HEK293 (cell line): ENCODE results near the gene LEPR.
A peak's percentile ranks its signal among the peaks of the same experiment; 100 is the strongest.

Experiments
- CTCF ChIP-seq: fragments of 450-650 bp; formaldehyde crosslinking; IDR thresholded peaks from 2 replicates; pipeline ENCODE4 v1.5.1; 2016; ENCODE audit warnings: missing biosample characterization, missing genetic modification characterization
- GLIS2 ChIP-seq: fragments of 450-650 bp; formaldehyde crosslinking; IDR thresholded peaks from 2 replicates; pipeline ENCODE4 v1.5.1; 2016; ENCODE audit warnings: missing biosample characterization, missing genetic modification characterization
- KLF17 ChIP-seq: fragments of 450-650 bp; formaldehyde crosslinking; IDR thresholded peaks from 2 replicates; pipeline ENCODE4 v1.5.1; 2016; ENCODE audit warnings: missing biosample characterization, missing genetic modification characterization
- OVOL3 ChIP-seq: fragments of 450-650 bp; formaldehyde crosslinking; IDR thresholded peaks from 2 replicates; pipeline ENCODE4 v1.5.1; 2016; ENCODE audit warnings: missing biosample characterization, missing genetic modification characterization
- PRDM6 ChIP-seq: fragments of 450-650 bp; formaldehyde crosslinking; IDR thresholded peaks from 2 replicates; pipeline ENCODE4 v1.5.1; 2017; ENCODE audit warnings: missing biosample characterization, missing genetic modification characterization
- RBAK ChIP-seq: fragments of 450-650 bp; formaldehyde crosslinking; IDR thresholded peaks from 2 replicates; pipeline ENCODE4 v1.5.1; 2016; ENCODE audit warnings: missing biosample characterization, missing genetic modification characterization
- REST ChIP-seq: fragments of 450-650 bp; formaldehyde crosslinking; IDR thresholded peaks from 2 replicates; pipeline ENCODE4 v1.5.1; 2016; ENCODE audit warnings: missing biosample characterization, missing genetic modification characterization
- SCRT1 ChIP-seq: fragments of 450-650 bp; formaldehyde crosslinking; IDR thresholded peaks from 2 replicates; pipeline ENCODE4 v1.5.1; 2016; ENCODE audit warnings: missing biosample characterization, missing genetic modification characterization, borderline replicate concordance
- SP3 ChIP-seq: fragments of 450-650 bp; formaldehyde crosslinking; IDR thresholded peaks from 2 replicates; pipeline ENCODE4 v1.5.1; 2016; ENCODE audit warnings: missing biosample characterization, missing genetic modification characterization
- YY1 ChIP-seq: fragments of 450-650 bp; formaldehyde crosslinking; IDR thresholded peaks from 2 replicates; pipeline ENCODE4 v1.5.1; 2018; ENCODE audit warnings: missing biosample characterization, missing genetic modification characterization
- ZBTB10 ChIP-seq: fragments of 450-650 bp; formaldehyde crosslinking; IDR thresholded peaks from 2 replicates; pipeline ENCODE4 v1.5.1; 2016; ENCODE audit warnings: missing biosample characterization, missing genetic modification characterization
- ZBTB44 ChIP-seq: fragments of 450-650 bp; IDR thresholded peaks from 2 replicates; pipeline ENCODE4 v1.5.1; 2018; ENCODE audit warnings: missing biosample characterization, mild to moderate bottlenecking, missing genetic modification characterization
- ZBTB48 ChIP-seq: fragments of 450-650 bp; formaldehyde crosslinking; IDR thresholded peaks from 2 replicates; pipeline ENCODE4 v1.5.1; 2016; ENCODE audit warnings: missing biosample characterization, missing genetic modification characterization
- ZFP41 ChIP-seq: fragments of 450-650 bp; formaldehyde crosslinking; IDR thresholded peaks from 2 replicates; pipeline ENCODE4 v1.5.1; 2016; ENCODE audit warnings: missing biosample characterization, missing genetic modification characterization, borderline replicate concordance
- ZNF132 ChIP-seq: fragments of 450-650 bp; formaldehyde crosslinking; IDR thresholded peaks from 2 replicates; pipeline ENCODE4 v1.5.1; 2017; ENCODE audit warnings: missing biosample characterization, missing genetic modification characterization, borderline replicate concordance
- ZNF16 ChIP-seq: fragments of 450-650 bp; formaldehyde crosslinking; IDR thresholded peaks from 2 replicates; pipeline ENCODE4 v1.5.1; 2016; ENCODE audit warnings: low read depth, missing biosample characterization, missing genetic modification characterization
- ZNF202 ChIP-seq: fragments of 450-650 bp; formaldehyde crosslinking; IDR thresholded peaks from 2 replicates; pipeline ENCODE4 v1.5.1; 2016; ENCODE audit warnings: missing biosample characterization, missing genetic modification characterization, borderline replicate concordance
- ZNF366 ChIP-seq: fragments of 450-650 bp; formaldehyde crosslinking; conservative IDR thresholded peaks from 2 replicates; pipeline ENCODE4 v1.5.1; 2016; ENCODE audit warnings: missing biosample characterization, missing genetic modification characterization
- ZNF404 ChIP-seq: fragments of 450-650 bp; formaldehyde crosslinking; IDR thresholded peaks from 2 replicates; pipeline ENCODE4 v1.5.1; 2017; ENCODE audit warnings: missing biosample characterization, missing genetic modification characterization
- ZNF423 ChIP-seq: fragments of 450-650 bp; formaldehyde crosslinking; IDR thresholded peaks from 2 replicates; pipeline ENCODE4 v1.5.1; 2016; ENCODE audit warnings: missing biosample characterization, missing genetic modification characterization
- ZNF560 ChIP-seq: fragments of 450-650 bp; formaldehyde crosslinking; IDR thresholded peaks from 2 replicates; pipeline ENCODE4 v1.5.1; 2017; ENCODE audit warnings: missing biosample characterization, missing genetic modification characterization, borderline replicate concordance
- ZNF596 ChIP-seq: fragments of 450-650 bp; IDR thresholded peaks from 2 replicates; pipeline ENCODE4 v1.5.0; 2018; ENCODE audit warnings: missing biosample characterization, mild to moderate bottlenecking, missing genetic modification characterization, moderate library complexity
- ZNF654 ChIP-seq: fragments of 450-650 bp; formaldehyde crosslinking; IDR thresholded peaks from 2 replicates; pipeline ENCODE4 v1.5.1; 2016; ENCODE audit warnings: low read depth, missing biosample characterization, missing genetic modification characterization
- ZNF704 ChIP-seq: fragments of 450-650 bp; formaldehyde crosslinking; IDR thresholded peaks from 2 replicates; pipeline ENCODE4 v1.5.1; 2016; ENCODE audit warnings: missing biosample characterization, missing genetic modification characterization
- ZNF76 ChIP-seq: fragments of 450-650 bp; formaldehyde crosslinking; IDR thresholded peaks from 2 replicates; pipeline ENCODE4; 2016; ENCODE audit warnings: low read depth, missing biosample characterization, missing genetic modification characterization, borderline replicate concordance
- ZNF768 ChIP-seq: fragments of 450-650 bp; formaldehyde crosslinking; IDR thresholded peaks from 2 replicates; pipeline ENCODE4 v1.5.1; 2018; ENCODE audit warnings: missing biosample characterization, mild to moderate bottlenecking, missing genetic modification characterization

The LEPR gene

GRCh38 chr1:65420590-65421350, at the start of gene LEPR, which contains the start of gene LEPROT (continued):
- TF ChIP-seq KLF17 (tag by site-specific recombination), result peak; percentile 84
- TF ChIP-seq ZNF366 (tag by site-specific recombination), result peak; percentile 17; the same call in 1 of the 2 replicates
- TF ChIP-seq ZNF76 (tag by site-specific recombination), result peak; percentile 83
- no peak for TF ChIP-seq SP3 (tag by site-specific recombination)
- TF ChIP-seq ZNF704 (tag by site-specific recombination), result no peak
- TF ChIP-seq ZNF768 (tag by site-specific recombination), result no peak
- no peak for TF ChIP-seq ZNF202 (tag by site-specific recombination)
- peak; percentile 64 for TF ChIP-seq REST (tag by site-specific recombination)
- no peak for TF ChIP-seq ZNF404 (tag by site-specific recombination)
- no peak for TF ChIP-seq ZNF654
- TF ChIP-seq ZNF132 (tag by site-specific recombination), result no peak
- no peak for TF ChIP-seq ZNF596
- TF ChIP-seq PRDM6 (tag by site-specific recombination), result no peak
- peak; percentile 91 for TF ChIP-seq GLIS2 (tag by site-specific recombination)
- TF ChIP-seq SCRT1 (tag by site-specific recombination), result no peak
- no peak for TF ChIP-seq ZBTB44 (tag by site-specific recombination)
- peak; percentile 90 for TF ChIP-seq ZBTB48 (tag by site-specific recombination)
- TF ChIP-seq ZNF423 (tag by site-specific recombination), result no peak
- TF ChIP-seq ZNF16 (tag by site-specific recombination), result 0 out of 2 replicates have a peak, but pooled peaks have one; percentile 38
- TF ChIP-seq YY1 (tag by site-specific recombination), result peak; percentile 92
- TF ChIP-seq ZNF560 (tag by site-specific recombination), result no peak
- no peak for TF ChIP-seq RBAK (tag by site-specific recombination)
- TF ChIP-seq CTCF, result peak; percentile 65
- TF ChIP-seq OVOL3 (tag by site-specific recombination), result no peak
- peak; percentile 84 for TF ChIP-seq ZBTB10 (tag by site-specific recombination)
- TF ChIP-seq ZFP41 (tag by site-specific recombination), result no peak
